HL-60 (cell line): ENCODE results near the gene TTC28.

ENCODE experiments used
- DNase-seq, 2 experiments: peaks; one replicate each; pipeline ENCODE4 v3.0.0-alpha.2; 2010 to 2020; ENCODE audit warnings: low read depth in 1 of 2, low spot score in 1 of 2
- H3K27ac ChIP-seq: fragments of 250-450 bp; sonication (Bioruptor Pico); replicated peaks from 2 replicates; pipeline ENCODE4 v1.5.1; 2020; ENCODE audit warnings: mild to moderate bottlenecking, moderate library complexity
- H3K27me3 ChIP-seq: fragments of 250-450 bp; sonication (Bioruptor Pico); 2 replicates; pipeline ENCODE4 v1.5.1; 2021; ENCODE audit warnings: mild to moderate bottlenecking, moderate library complexity; ENCODE audit not compliant: insufficient read depth, poor library complexity, severe bottlenecking
- H3K4me3 ChIP-seq: replicated peaks from 2 replicates; pipeline ENCODE4 v1.5.1; 2011; ENCODE audit warnings: mild to moderate bottlenecking, control low read depth, low read length; ENCODE audit not compliant: insufficient read depth
- GABPA ChIP-seq: IDR thresholded peaks from 2 replicates; pipeline ENCODE4 v1.6.1; 2012; ENCODE audit warnings: low read depth
- POLR2AphosphoS5 ChIP-seq: IDR thresholded peaks from 2 replicates; pipeline ENCODE4 v1.6.1; 2012; ENCODE audit warnings: low read depth
- SPI1 ChIP-seq: IDR thresholded peaks from 2 replicates; pipeline ENCODE4 v1.6.1; 2012; ENCODE audit warnings: low read depth, mild to moderate bottlenecking, borderline replicate concordance
- TF ChIP-seq, protein P1 (sequence below): IDR thresholded peaks from 2 replicates; pipeline ENCODE4 v1.6.1; 2012; ENCODE audit warnings: low read depth; ENCODE audit not compliant: insufficient replicate concordance
- TF ChIP-seq, protein P2 (sequence below): IDR thresholded peaks from one replicate; pipeline ENCODE4 v1.5.1; 2011; ENCODE audit warnings: low read length, control low read depth, inconsistent platforms; ENCODE audit not compliant: insufficient read depth

TTC28 gene

DNA sequence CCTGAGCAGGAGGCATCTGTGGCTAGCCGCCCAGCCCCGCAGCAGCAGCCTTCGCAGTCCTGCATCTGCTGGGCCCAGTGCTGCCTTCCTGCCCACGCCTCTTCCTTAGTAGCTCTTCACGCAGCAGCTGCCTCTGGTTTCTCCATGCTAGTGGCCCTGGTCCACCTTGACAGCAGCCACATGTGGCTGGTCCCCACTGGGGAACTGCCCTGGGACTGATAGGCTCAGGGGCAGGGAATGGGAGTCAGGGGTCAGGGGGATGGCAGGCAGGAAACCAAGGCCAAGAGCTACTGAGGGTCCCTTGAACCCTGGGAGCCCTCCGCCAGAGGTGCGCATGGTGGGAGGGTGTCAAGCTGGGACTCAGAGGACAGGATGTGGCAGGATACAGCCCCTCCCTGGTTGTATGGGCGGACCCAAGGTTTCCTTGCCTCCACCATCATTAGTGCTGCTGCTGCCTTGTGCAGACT is 661.1 kb downstream of the TTC28 start:
- Histone ChIP-seq H3K4me3 (no peak overlapping the region), H3K27ac (no peak overlapping the region), H3K27me3 (no peaks in the 10 kb centered on the region)
- no peak for TF ChIP-seq SPI1
- TF ChIP-seq POLR2AphosphoS5 = no peak
- TF ChIP-seq, protein P1, sequence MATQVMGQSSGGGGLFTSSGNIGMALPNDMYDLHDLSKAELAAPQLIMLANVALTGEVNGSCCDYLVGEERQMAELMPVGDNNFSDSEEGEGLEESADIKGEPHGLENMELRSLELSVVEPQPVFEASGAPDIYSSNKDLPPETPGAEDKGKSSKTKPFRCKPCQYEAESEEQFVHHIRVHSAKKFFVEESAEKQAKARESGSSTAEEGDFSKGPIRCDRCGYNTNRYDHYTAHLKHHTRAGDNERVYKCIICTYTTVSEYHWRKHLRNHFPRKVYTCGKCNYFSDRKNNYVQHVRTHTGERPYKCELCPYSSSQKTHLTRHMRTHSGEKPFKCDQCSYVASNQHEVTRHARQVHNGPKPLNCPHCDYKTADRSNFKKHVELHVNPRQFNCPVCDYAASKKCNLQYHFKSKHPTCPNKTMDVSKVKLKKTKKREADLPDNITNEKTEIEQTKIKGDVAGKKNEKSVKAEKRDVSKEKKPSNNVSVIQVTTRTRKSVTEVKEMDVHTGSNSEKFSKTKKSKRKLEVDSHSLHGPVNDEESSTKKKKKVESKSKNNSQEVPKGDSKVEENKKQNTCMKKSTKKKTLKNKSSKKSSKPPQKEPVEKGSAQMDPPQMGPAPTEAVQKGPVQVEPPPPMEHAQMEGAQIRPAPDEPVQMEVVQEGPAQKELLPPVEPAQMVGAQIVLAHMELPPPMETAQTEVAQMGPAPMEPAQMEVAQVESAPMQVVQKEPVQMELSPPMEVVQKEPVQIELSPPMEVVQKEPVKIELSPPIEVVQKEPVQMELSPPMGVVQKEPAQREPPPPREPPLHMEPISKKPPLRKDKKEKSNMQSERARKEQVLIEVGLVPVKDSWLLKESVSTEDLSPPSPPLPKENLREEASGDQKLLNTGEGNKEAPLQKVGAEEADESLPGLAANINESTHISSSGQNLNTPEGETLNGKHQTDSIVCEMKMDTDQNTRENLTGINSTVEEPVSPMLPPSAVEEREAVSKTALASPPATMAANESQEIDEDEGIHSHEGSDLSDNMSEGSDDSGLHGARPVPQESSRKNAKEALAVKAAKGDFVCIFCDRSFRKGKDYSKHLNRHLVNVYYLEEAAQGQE = no peak
- TF ChIP-seq, protein P2, sequence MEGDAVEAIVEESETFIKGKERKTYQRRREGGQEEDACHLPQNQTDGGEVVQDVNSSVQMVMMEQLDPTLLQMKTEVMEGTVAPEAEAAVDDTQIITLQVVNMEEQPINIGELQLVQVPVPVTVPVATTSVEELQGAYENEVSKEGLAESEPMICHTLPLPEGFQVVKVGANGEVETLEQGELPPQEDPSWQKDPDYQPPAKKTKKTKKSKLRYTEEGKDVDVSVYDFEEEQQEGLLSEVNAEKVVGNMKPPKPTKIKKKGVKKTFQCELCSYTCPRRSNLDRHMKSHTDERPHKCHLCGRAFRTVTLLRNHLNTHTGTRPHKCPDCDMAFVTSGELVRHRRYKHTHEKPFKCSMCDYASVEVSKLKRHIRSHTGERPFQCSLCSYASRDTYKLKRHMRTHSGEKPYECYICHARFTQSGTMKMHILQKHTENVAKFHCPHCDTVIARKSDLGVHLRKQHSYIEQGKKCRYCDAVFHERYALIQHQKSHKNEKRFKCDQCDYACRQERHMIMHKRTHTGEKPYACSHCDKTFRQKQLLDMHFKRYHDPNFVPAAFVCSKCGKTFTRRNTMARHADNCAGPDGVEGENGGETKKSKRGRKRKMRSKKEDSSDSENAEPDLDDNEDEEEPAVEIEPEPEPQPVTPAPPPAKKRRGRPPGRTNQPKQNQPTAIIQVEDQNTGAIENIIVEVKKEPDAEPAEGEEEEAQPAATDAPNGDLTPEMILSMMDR = no peak
- no peak for TF ChIP-seq GABPA
- DNase-seq = no peak

DNA sequence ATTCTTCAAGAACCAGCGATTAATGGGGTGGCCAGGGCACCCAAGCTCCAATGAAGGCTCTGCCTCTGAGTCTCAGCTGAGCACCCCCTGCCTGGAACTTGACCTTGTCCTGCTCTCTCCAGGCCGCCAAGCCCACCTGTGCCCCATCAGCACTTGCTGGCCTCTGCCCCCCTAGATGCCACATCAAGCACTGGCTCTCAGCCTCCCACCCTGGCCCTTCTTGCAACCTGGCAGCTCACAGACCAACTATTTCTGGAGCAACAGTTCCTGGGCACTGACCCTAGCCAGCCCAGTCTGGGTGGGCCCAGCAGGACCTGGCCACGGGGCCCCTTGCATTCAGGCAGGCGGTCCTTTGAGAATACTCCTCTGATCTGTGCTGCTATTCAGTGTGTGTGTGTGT is 661.8 kb downstream of the TTC28 start:
- H3K27ac ChIP-seq = no peak overlapping the region
- no peaks in the 10 kb centered on the region for H3K27me3 ChIP-seq
- TF ChIP-seq, protein P2 = no peak
- no peak for DNase-seq
- H3K4me3 ChIP-seq = no peak overlapping the region

DNA sequence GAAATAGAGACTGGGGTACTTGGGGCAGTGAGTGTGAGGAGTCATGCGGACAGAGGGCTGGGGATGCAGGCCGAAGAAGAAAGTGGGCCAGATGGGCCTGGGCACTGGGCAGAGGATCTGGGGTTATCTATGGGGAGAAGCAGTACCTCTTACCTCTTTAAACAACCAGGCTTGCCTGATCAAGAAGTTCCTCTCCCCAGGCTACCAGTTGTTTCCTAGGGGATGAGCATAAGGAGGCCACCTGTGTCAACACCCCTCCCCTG is 662.2 kb downstream of the TTC28 start:
- Histone ChIP-seq H3K27ac (no peak overlapping the region), H3K27me3 (no peaks in the 10 kb centered on the region), H3K4me3 (no peak overlapping the region)
- no peak for DNase-seq
- TF ChIP-seq, protein P2 = no peak
- TF ChIP-seq SPI1 (no peak), POLR2AphosphoS5 (no peak), GABPA (no peak)
- TF ChIP-seq, protein P1 = no peak

DNA sequence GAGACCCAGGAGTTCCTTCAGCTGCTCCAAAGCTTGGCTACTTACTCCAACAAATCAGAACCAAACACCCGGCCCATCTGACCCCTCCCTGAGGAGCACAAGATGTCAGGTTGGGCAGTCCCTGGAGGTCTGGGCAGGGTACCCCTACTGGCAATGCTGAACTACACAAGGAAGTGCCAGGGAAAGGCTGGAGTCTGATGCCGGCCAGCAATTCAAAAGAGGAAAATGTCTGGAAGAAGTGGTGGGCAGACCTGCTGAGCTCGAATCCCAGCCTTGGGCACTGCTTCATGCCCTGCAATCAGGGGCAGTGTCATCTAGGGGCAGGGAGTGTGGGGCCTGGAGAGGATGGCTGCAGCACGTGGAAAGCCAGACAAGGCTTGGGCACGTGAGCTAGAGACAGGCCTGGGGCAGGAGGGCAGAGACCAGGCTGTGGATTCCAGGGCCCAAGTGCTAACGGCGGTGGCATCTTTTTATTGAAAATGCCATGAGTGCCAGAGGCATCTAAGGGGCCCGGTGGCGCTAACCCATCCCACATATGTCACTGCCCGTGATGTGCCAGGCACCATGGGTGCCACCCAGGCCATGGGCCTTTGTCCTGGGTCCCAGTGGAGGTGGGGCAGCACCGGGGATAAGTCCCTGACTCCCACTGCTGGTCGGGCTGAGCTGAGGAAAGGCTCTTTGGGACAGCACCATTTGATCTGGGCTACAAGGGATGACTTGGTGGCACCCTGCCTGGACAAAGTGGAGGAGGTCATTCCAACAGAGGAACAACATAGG is 662.7 kb downstream of the TTC28 start:
- Histone ChIP-seq H3K27me3 (no peaks in the 10 kb centered on the region), H3K27ac (no peak overlapping the region), H3K4me3 (no peak overlapping the region)
- no peak for DNase-seq
- TF ChIP-seq, protein P2 = no peak
- no peak for TF ChIP-seq SPI1
- TF ChIP-seq, protein P1 = no peak
- TF ChIP-seq GABPA = no peak
